MCF 10A (cell line): ENCODE measurements around the gene LZTS3. TPM values are rescaled to one million over a fixed set of nuclear protein-coding genes. Genes with fewer than 3 reads are reported as not detected.
A peak's percentile ranks its signal among the peaks of the same experiment; 100 is the strongest.

ENCODE experiments used
- BruUV-seq: library from RNA; stranded (reverse); fragments of 400-500 nt; replicated peaks from 2 replicates; lab custom pipeline; 2021; lab: Mats Ljungman, UMichigan
- CTCF ChIA-PET: fragments of 300-600 bp; sonication (Branson Sonifier 250); formaldehyde crosslinking; extraction: SDS; loops from one replicate; lab custom pipeline; 2021; ENCODE audit warnings: antibody characterized with exemption, inconsistent platforms; lab: Yijun Ruan, JAX
- POLR2A ChIA-PET: fragments of 300-600, 350-650 bp; sonication (Branson Sonifier 250); formaldehyde crosslinking; extraction: SDS; loops from one replicate; lab custom pipeline; 2020; ENCODE audit warnings: antibody characterized with exemption, inconsistent platforms; lab: Yijun Ruan, JAX
- DNase-seq: peaks from one replicate; pipeline ENCODE4 v3.0.0-alpha.2; 2018; ENCODE audit not compliant: unreplicated experiment
- H3K27ac Mint-ChIP-seq: one replicate; pipeline ENCODE4 v1.8.0; 2022; ENCODE audit warnings: mild to moderate bottlenecking, low read depth, mixed read lengths; ENCODE audit not compliant: unreplicated experiment
- H3K27me3 Mint-ChIP-seq: one replicate; pipeline ENCODE4 v1.8.0; 2022; ENCODE audit warnings: mixed read lengths; ENCODE audit not compliant: insufficient read depth, unreplicated experiment
- H3K36me3 Mint-ChIP-seq: one replicate; pipeline ENCODE4 v1.8.0; 2022; ENCODE audit warnings: mild to moderate bottlenecking, moderate library complexity, mixed read lengths; ENCODE audit not compliant: insufficient read depth, unreplicated experiment
- H3K4me1 Mint-ChIP-seq: one replicate; pipeline ENCODE4 v1.8.0; 2022; ENCODE audit warnings: mixed read lengths; ENCODE audit not compliant: insufficient read depth, unreplicated experiment
- H3K4me3 Mint-ChIP-seq: one replicate; pipeline ENCODE4 v1.8.0; 2022; ENCODE audit warnings: mild to moderate bottlenecking, moderate library complexity, mixed read lengths; ENCODE audit not compliant: unreplicated experiment
- H3K9me3 Mint-ChIP-seq: one replicate; pipeline ENCODE4 v1.8.0; 2022; ENCODE audit warnings: mixed read lengths; ENCODE audit not compliant: unreplicated experiment
- CTCF ChIP-seq: fragments of 200-600 bp; IDR thresholded peaks from one replicate; pipeline ENCODE4 v1.8.0; 2022; ENCODE audit warnings: antibody characterized with exemption, mild to moderate bottlenecking; ENCODE audit not compliant: unreplicated experiment
- intact Hi-C: fragments of 100-400 bp; cut with micrococcal nuclease; formaldehyde crosslinking; loops from 2 replicates; pipeline ENCODE4 v1.14.1; 2022
- total RNA-seq: library from RNA; stranded (reverse); gene quantifications from 2 replicates; pipeline ENCODE4 v1.2.3, GENCODE V29; 2022

LZTS3 gene
- total RNA-seq, 1 experiment from 2014 or later = 5.3 TPM

- Mint-ChIP-seq H3K4me1 (no peaks in the 10 kb centered on the region), H3K4me3 (no peak overlapping the region), H3K9me3 (no peaks in the 10 kb centered on the region), H3K27me3 (no peaks in the 10 kb centered on the region), H3K27ac (no peak overlapping the region), H3K36me3 (no peaks in the 10 kb centered on the region)
- no peak for TF ChIP-seq CTCF
- intact Hi-C loops = no loop called here
- no TSS peak for BruUV-seq
- POLR2A ChIA-PET = no interaction called here
- DNase-seq = no peak
- CTCF ChIA-PET = interaction anchor here (1.1 kb wide), 2 partner anchors 15 to 16 kb away, joined by 3 to 4 read pairs; no protein-coding TSS in a partner anchor
Observed at GRCh38 chr20:3133155-3133554, 40.2 kb downstream of the LZTS3 start.

GRCh38 chr20:3130051-3130600 is 43.2 kb downstream of the LZTS3 start:
- H3K36me3 Mint-ChIP-seq = no peaks in the 10 kb centered on the region
- H3K27ac Mint-ChIP-seq = no peak overlapping the region
- no peaks in the 10 kb centered on the region for H3K27me3 Mint-ChIP-seq
- intact Hi-C loops = no loop called here
- DNase-seq = no peak
- H3K4me1 Mint-ChIP-seq = no peaks in the 10 kb centered on the region
- ChIA-PET CTCF (interaction anchor here (0.7 to 2.8 kb wide), 5 partner anchors 12 to 89 kb away, joined by 3 to 18 read pairs (median 5); no protein-coding TSS in a partner anchor), POLR2A (interaction anchor here (0.6 to 1.0 kb wide), 3 partner anchors 16 to 55 kb away, joined by 3 to 4 read pairs (median 3); no protein-coding TSS in a partner anchor)
- BruUV-seq = no TSS peak
- TF ChIP-seq CTCF = no peak
- no peak overlapping the region for H3K4me3 Mint-ChIP-seq
- no peaks in the 10 kb centered on the region for H3K9me3 Mint-ChIP-seq

DNA sequence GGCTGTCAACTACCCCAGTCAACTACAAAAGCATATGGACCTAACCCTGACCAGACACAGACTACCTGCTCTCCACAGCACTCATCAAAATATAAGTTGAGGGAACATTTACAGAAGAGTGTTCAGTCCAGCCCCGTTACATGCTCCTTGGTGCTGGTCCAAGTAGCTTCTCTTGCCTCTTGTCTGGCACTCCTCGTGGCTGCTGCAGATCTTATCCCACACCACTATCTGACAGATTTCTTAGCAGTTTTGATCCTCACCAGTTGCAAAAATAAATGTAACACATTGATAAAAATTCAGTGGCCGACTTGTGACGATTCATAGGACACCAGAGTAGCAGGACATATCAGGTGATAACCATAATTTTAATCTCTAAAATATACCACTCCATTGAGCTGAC is 44.3 kb downstream of the LZTS3 start:
- Mint-ChIP-seq H3K27ac (peak overlapping the region; percentile 47), H3K36me3 (peaks cover 4% of the 10 kb centered on the region), H3K4me3 (no peak overlapping the region), H3K27me3 (no peaks in the 10 kb centered on the region), H3K9me3 (no peaks in the 10 kb centered on the region), H3K4me1 (no peaks in the 10 kb centered on the region)
- ChIA-PET CTCF (interaction anchor here (0.6 to 2.8 kb wide), 7 partner anchors 11 to 110 kb away, joined by 3 to 18 read pairs (median 5); no protein-coding TSS in a partner anchor), POLR2A (interaction anchor here (0.7 kb wide), 1 partner anchor 31 kb away, joined by 4 read pairs; the partner anchor contains the start of genes FASTKD5 and UBOX5)
- BruUV-seq = no TSS peak
- intact Hi-C loops = no loop called here
- TF ChIP-seq CTCF = no peak
- DNase-seq = no peak

DNA sequence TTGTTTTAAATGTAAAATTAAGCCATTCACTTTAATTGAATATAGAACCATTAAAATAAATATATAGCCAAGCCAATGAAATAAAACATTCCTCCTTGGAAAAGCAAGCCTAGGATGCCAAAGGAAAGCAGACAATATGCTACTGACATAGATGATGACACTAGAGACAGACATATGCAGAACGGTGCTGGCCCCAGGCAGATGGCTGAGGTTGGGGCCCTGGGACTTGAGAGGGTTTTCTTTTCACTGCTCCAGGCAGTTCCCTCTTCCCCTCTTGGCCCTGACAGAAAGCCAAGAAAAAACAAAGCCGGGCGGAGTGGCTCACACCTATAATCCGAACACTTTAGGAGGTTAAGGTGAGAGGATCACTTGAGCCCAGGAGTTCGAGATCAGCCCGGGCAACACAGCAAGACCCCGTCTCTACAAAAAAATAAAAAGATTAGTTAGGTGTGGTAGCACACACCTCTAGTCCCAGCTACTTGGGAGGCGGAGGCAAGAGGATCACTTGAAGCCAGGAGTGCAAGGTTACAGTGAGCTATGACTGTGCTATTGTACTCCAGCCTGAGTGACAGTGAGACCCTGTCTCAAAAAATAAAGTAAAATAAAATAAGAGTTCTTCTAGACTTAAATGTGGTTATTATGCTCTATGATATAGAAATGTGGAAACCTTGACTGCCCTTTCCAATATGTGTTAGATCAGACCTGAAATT is 44.9 kb downstream of the LZTS3 start:
- CTCF ChIA-PET = interaction anchor here (0.6 to 2.8 kb wide), 6 partner anchors 10 to 549 kb away, joined by 3 to 18 read pairs (median 4); no protein-coding TSS in a partner anchor
- POLR2A ChIA-PET = interaction anchor here (0.7 to 0.9 kb wide), 3 partner anchors 15 to 431 kb away, joined by 3 to 4 read pairs (median 3); partner anchors contain the start of genes FASTKD5 and UBOX5
- no peak overlapping the region for H3K27ac Mint-ChIP-seq

More for the DNA sequence above, 44.9 kb downstream of the LZTS3 start:
- Mint-ChIP-seq H3K4me1 (peaks cover 4% of the 10 kb centered on the region), H3K4me3 (no peak overlapping the region), H3K9me3 (no peaks in the 10 kb centered on the region), H3K27me3 (no peaks in the 10 kb centered on the region), H3K36me3 (peaks cover 6% of the 10 kb centered on the region)
- no peak for TF ChIP-seq CTCF
- BruUV-seq = no TSS peak
- intact Hi-C loops = no loop called here
- DNase-seq = no peak
